GM12878 (cell line): ENCODE measurements around the gene CES3. TPM values are rescaled to one million over a fixed set of nuclear protein-coding genes. Genes with fewer than 3 reads are reported as not detected.

Source experiments
- ATAC-seq: fragments of 200-7000 bp; cut with Tn5 transposase; 3 replicates; pipeline ENCODE4 v1.9.1; 2020; ENCODE audit warnings: mild to moderate bottlenecking, moderate library complexity
- BruUV-seq: library from RNA; stranded (reverse); fragments of 400-500 nt; replicated peaks from 2 replicates; lab custom pipeline; 2021; lab: Mats Ljungman, UMichigan
- CTCF ChIA-PET: fragments of 300-600 bp; sonication (Branson Sonifier 250); formaldehyde crosslinking; extraction: SDS; loops from one replicate; lab custom pipeline; 2021; ENCODE audit warnings: inconsistent platforms; lab: Yijun Ruan, JAX
- POLR2A ChIA-PET: fragments of 350-600 bp; formaldehyde crosslinking; extraction: SDS; loops from one replicate; lab custom pipeline; 2021; ENCODE audit warnings: inconsistent platforms; lab: Charles Lee
- RAD21 ChIA-PET: fragments of 300-600 bp; sonication (Branson Sonifier 250); formaldehyde crosslinking; loops from one replicate; lab custom pipeline; 2023; ENCODE audit warnings: antibody characterized with exemption; ENCODE audit not compliant: unreplicated experiment; lab: Charles Lee
- SMC1A ChIA-PET: fragments of 300-600 bp; sonication (Branson Sonifier 250); formaldehyde crosslinking; loops from one replicate; lab custom pipeline; 2023; ENCODE audit not compliant: unreplicated experiment, uncharacterized antibody; lab: Charles Lee
- DNase-seq: peaks from one replicate; pipeline ENCODE4 v3.0.0-alpha.2; 2011; ENCODE audit warnings: low read depth, low spot score
- FAIRE-seq: peaks from 3 replicates; lab custom pipeline; 2011; peaks lifted over from hg19 to GRCh38; lab: Jason Lieb, UNC
- H2AFZ ChIP-seq: 2 replicates; pipeline ENCODE4 v1.6.0; 2011; ENCODE audit warnings: low read depth, low read length, control low read depth; ENCODE audit not compliant: control insufficient read depth
- H3K27ac ChIP-seq: 2 replicates; pipeline ENCODE4 v1.5.1; 2011; ENCODE audit warnings: control low read depth; ENCODE audit not compliant: control insufficient read depth, insufficient read depth
- H3K27me3 ChIP-seq, 2 experiments: replicated peaks in 1 of 2; 2 replicates each; pipeline versions ENCODE4 v1.6.0 to v1.6.1; 2011; ENCODE audit warnings: low read length in 1 of 2; ENCODE audit not compliant: control insufficient read depth in 2 of 2, insufficient read depth in 2 of 2
- H3K36me3 ChIP-seq, 2 experiments: 2 replicates each; pipeline ENCODE4 v1.5.1; 2011; ENCODE audit warnings: low read length in 1 of 2; ENCODE audit not compliant: control insufficient read depth in 2 of 2, insufficient read depth in 2 of 2
- H3K4me1 ChIP-seq: 2 replicates; pipeline ENCODE4 v1.6.1; 2011; ENCODE audit warnings: mild to moderate bottlenecking, low read length, moderate library complexity, mixed read lengths; ENCODE audit not compliant: control insufficient read depth, insufficient read depth
- H3K4me2 ChIP-seq: 2 replicates; pipeline ENCODE4 v1.6.0; 2011; ENCODE audit warnings: control low read depth; ENCODE audit not compliant: control insufficient read depth, insufficient read depth
- H3K4me3 ChIP-seq: fragments of 200-600 bp; sonication (generic); 2 replicates; pipeline ENCODE4 v1.5.1; 2016
- H3K79me2 ChIP-seq: 2 replicates; pipeline ENCODE4 v1.6.0; 2011; ENCODE audit warnings: low read length; ENCODE audit not compliant: control insufficient read depth, insufficient read depth
- H3K9ac ChIP-seq: 2 replicates; pipeline ENCODE4 v1.8.0; 2011; ENCODE audit warnings: low read length, control low read depth, mixed read lengths; ENCODE audit not compliant: control insufficient read depth, insufficient read depth
- H3K9me3 ChIP-seq: replicated peaks from 3 replicates; pipeline ENCODE4 v1.5.1; 2011; ENCODE audit warnings: mild to moderate bottlenecking, low read length; ENCODE audit not compliant: control insufficient read depth, insufficient read depth
- H4K20me1 ChIP-seq: 2 replicates; pipeline ENCODE4 v1.6.0; 2011; ENCODE audit not compliant: control insufficient read depth, insufficient read depth
- ASH2L ChIP-seq: fragments of 300-600, 200-600 bp; sonication (generic); IDR thresholded peaks from 2 replicates; pipeline ENCODE4 v1.6.1; 2017; ENCODE audit warnings: low read depth, mild to moderate bottlenecking, borderline replicate concordance
- EED ChIP-seq: sonication (generic); IDR thresholded peaks from 2 replicates; pipeline ENCODE4 v1.6.1; 2016; ENCODE audit warnings: antibody characterized with exemption, low read depth
- FOXK2 ChIP-seq: fragments of 450-650 bp; IDR thresholded peaks from 2 replicates; pipeline ENCODE4 v1.6.1; 2017; ENCODE audit warnings: mild to moderate bottlenecking, moderate library complexity
- NR2C1 ChIP-seq: fragments of 450-650 bp; IDR thresholded peaks from 2 replicates; pipeline ENCODE4 v1.6.1; 2017; ENCODE audit warnings: antibody characterized with exemption, mild to moderate bottlenecking, moderate library complexity
- POLR2AphosphoS2 ChIP-seq: IDR thresholded peaks from 2 replicates; pipeline ENCODE4 v1.6.1; 2011; ENCODE audit warnings: low read depth, mild to moderate bottlenecking, low read length, improper control_type of control experiment, moderate library complexity
- RCOR1 ChIP-seq: conservative IDR thresholded peaks from 2 replicates; pipeline ENCODE4 v1.6.1; 2012; ENCODE audit warnings: low read depth, low read length, improper control_type of control experiment
- WGBS: methylation state at CpG from one replicate; pipeline ENCODE4 v1.1.6; 2016; ENCODE audit warnings: low lambda C conversion rate; ENCODE audit not compliant: insufficient replicate concordance, insufficient coverage; ENCODE audit errors: missing lambda C conversion rate; 5-methylcytosine and 5-hydroxymethylcytosine counted together
- in situ Hi-C: fragments of 300-500 bp; cut with MboI; formaldehyde crosslinking; loops from 9 replicates; pipeline ENCODE4 v1.14.3; 2018; ENCODE audit warnings: mixed read lengths
- intact Hi-C: fragments of 100-400 bp; cut with micrococcal nuclease; formaldehyde crosslinking; loops from one replicate; pipeline ENCODE4 v1.14.2; 2022; ENCODE audit not compliant: unreplicated experiment
- polyA plus RNA-seq, 11 experiments: library from polyadenylated mRNA; depleted of rRNA in 4 of 11; unstranded in 6 of 11; stranded (reverse) in 5 of 11; fragments of >200 nt; fragmentation: Nextera tagmentation in 4 of 11; fragmentation: Illumina TruSeq in 1 of 11; extraction: Ambion mirVana in 4 of 11; extraction: Trizol in 1 of 11; gene quantifications; 1 replicate in 1 of 11; 2 replicates in 10 of 11; pipeline versions ENCODE4 v1.2.1 to v1.2.3, GENCODE V29; 2011 to 2016; ENCODE audit warnings: inconsistent platforms in 2 of 11, missing spikeins in 2 of 11, low read depth in 1 of 11
- total RNA-seq, 4 experiments: library from RNA; depleted of rRNA in 3 of 4; stranded (reverse); fragments of >200 nt in 3 of 4; fragmentation: Illumina TruSeq in 1 of 4; extraction: Trizol in 1 of 4; gene quantifications; 2 replicates each; pipeline versions ENCODE4 v1.2.1 to v1.2.3, GENCODE V29; 2013 to 2021
- TF ChIP-seq, protein P1 (sequence below): IDR thresholded peaks from 2 replicates; pipeline ENCODE4 v1.6.1; 2012; ENCODE audit warnings: low read depth, low read length, improper control_type of control experiment
- TF ChIP-seq, protein P2 (sequence below): fragments of 450-650 bp; IDR thresholded peaks from 2 replicates; pipeline ENCODE4 v1.6.1; 2014; ENCODE audit warnings: mild to moderate bottlenecking

Gene CES3
- total and polyA plus RNA-seq, 10 of the 15 experiments (the other 5 are each of a cell fraction or from before 2014, with no cell fraction given), result 0.09 to 3.1 (median 0.76) TPM

DNA sequence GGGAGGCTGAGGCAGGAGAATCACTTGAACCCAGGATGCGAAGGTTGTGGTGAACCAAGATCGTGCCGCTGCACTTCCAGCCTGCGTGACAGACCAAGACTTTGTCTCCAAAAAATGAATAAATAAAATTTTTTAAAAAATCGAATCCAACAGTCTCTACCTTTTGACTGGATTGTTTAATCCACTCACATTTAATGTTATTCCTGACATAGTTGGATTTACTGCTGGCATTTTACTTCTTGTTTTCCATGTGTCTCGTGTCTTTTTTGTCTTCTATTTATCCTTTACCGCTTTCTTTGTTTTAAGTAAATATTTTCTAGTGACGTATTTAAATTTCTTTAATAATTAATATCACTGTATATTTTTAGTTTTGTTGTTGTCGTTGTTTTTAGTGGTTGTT, 22.0 kb downstream of the CES3 start:
- Histone ChIP-seq H3K9me3 (no peaks in the 10 kb centered on the region), H3K9ac (no peak overlapping the region), H3K79me2 (no peaks in the 10 kb centered on the region), H4K20me1 (no peaks in the 10 kb centered on the region), H3K36me3 (no peaks in the 10 kb centered on the region), H3K27me3 (no peaks in the 10 kb centered on the region), H3K4me2 (no peak overlapping the region), H3K4me3 (no peak overlapping the region), H3K27ac (no peak overlapping the region), H2AFZ (no peak overlapping the region), H3K4me1 (no peaks in the 10 kb centered on the region)
- CTCF ChIA-PET, result interaction anchor here (0.6 to 1.5 kb wide), 8 partner anchors 22 to 320 kb away, joined by 3 to 6 read pairs (median 4); partner anchors contain the start of gene CES3
- RAD21 ChIA-PET, result interaction anchor here (0.5 to 1.5 kb wide), 4 partner anchors 35 to 207 kb away, joined by 3 to 6 read pairs (median 3); partner anchors contain the start of gene EXOC3L1
- no peak for DNase-seq
- WGBS, result 77% methylated on average over 9 of the region's 9 CpGs
- no TSS peak for BruUV-seq
- SMC1A ChIA-PET, result interaction anchor here (1.1 kb wide), 1 partner anchor 15 kb away, joined by 3 read pairs; no protein-coding TSS in a partner anchor
- FAIRE-seq, result no peak
- in situ Hi-C loops, result loop anchor here (25.0 kb wide), 1 partner anchor 429 kb away; the partner anchor contains the start of gene ZDHHC1
- no peak for ATAC-seq
- POLR2A ChIA-PET, result no interaction called here
- intact Hi-C loops, result no loop called here
- no peak for TF ChIP-seq POLR2AphosphoS2

DNA sequence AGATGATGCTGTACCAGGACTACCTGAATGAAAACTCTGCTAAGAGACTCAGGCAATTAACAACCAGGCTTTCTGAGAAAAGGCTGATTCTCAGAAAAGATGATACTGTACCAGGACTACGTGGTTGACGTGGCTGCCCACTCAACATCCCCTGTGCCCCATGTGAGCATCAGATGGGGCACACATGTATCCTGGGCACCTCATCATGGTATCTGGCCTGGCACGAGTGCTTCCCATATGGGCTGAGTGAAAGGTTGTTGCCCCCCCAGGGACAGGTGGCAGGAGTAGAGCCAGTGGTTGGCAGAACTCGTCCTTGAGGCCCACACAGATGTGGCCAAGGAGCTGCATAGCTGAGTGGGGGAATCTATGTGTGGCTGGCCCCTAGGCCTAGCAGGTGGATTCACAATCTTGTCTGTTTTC, 23.8 kb downstream of the CES3 start:
- Histone ChIP-seq H3K36me3 (no peaks in the 10 kb centered on the region), H3K79me2 (no peaks in the 10 kb centered on the region), H3K4me1 (no peaks in the 10 kb centered on the region), H3K9me3 (no peaks in the 10 kb centered on the region), H3K27ac (no peak overlapping the region), H2AFZ (no peak overlapping the region), H3K4me2 (no peak overlapping the region), H4K20me1 (no peaks in the 10 kb centered on the region), H3K4me3 (no peak overlapping the region), H3K9ac (no peak overlapping the region), H3K27me3 (no peaks in the 10 kb centered on the region)
- BruUV-seq, result no TSS peak
- in situ Hi-C loops, result loop anchor here (25.0 kb wide), 1 partner anchor 427 kb away; the partner anchor contains the start of gene ZDHHC1
- ChIA-PET POLR2A (interaction anchor here (0.6 kb wide), 1 partner anchor 168 kb away, joined by 4 read pairs; no protein-coding TSS in a partner anchor), CTCF (interaction anchor here (0.6 to 1.6 kb wide), 2 partner anchors 32 to 115 kb away, joined by 3 to 4 read pairs; no protein-coding TSS in a partner anchor), SMC1A (interaction anchor here (1.0 kb wide), 1 partner anchor 173 kb away, joined by 3 read pairs; no protein-coding TSS in a partner anchor), RAD21 (interaction anchor here (1.0 kb wide), 1 partner anchor 170 kb away, joined by 3 read pairs; no protein-coding TSS in a partner anchor)
- no peak for DNase-seq
- 54% methylated on average over 3 of the region's 4 CpGs for WGBS
- TF ChIP-seq NR2C1 (no peak), FOXK2 (no peak), RCOR1 (no peak), EED (no peak), ASH2L (no peak)
- TF ChIP-seq, protein P1, sequence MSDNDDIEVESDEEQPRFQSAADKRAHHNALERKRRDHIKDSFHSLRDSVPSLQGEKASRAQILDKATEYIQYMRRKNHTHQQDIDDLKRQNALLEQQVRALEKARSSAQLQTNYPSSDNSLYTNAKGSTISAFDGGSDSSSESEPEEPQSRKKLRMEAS, result no peak
- TF ChIP-seq, protein P2, sequence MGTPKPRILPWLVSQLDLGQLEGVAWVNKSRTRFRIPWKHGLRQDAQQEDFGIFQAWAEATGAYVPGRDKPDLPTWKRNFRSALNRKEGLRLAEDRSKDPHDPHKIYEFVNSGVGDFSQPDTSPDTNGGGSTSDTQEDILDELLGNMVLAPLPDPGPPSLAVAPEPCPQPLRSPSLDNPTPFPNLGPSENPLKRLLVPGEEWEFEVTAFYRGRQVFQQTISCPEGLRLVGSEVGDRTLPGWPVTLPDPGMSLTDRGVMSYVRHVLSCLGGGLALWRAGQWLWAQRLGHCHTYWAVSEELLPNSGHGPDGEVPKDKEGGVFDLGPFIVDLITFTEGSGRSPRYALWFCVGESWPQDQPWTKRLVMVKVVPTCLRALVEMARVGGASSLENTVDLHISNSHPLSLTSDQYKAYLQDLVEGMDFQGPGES, result no peak
- ATAC-seq, result no peak
- FAIRE-seq, result no peak
- intact Hi-C loops, result no loop called here
